Uterus (tissue), 4 donors: ENCODE results near the gene ARPC2. TPM values are rescaled to one million over a fixed set of nuclear protein-coding genes. Genes with fewer than 3 reads are reported as not detected.
A peak's percentile ranks its signal among the peaks of the same experiment; 100 is the strongest.

Experiments used
- DNase-seq, 2 donors: peaks; one replicate each; pipeline ENCODE4 v3.0.0-alpha.2; 2019 to 2020
- H3K27ac ChIP-seq, 2 donors: fragments of 200-600 bp; sonication (generic); 1 replicate in 1 of 2; 2 replicates in 1 of 2; pipeline ENCODE4 v1.5.1; 2016 to 2018
- H3K27me3 ChIP-seq, 2 donors: fragments of 200-600 bp; sonication (generic); one replicate each; pipeline ENCODE4 v1.5.1; 2018 to 2019; ENCODE audit warnings: control low read depth in 1 of 2
- H3K36me3 ChIP-seq, 2 donors: fragments of 200-600 bp; sonication (generic); one replicate each; pipeline ENCODE4 v1.5.1; 2019; ENCODE audit warnings: control low read depth in 1 of 2
- H3K4me1 ChIP-seq, 2 donors: fragments of 200-600 bp; sonication (generic); one replicate each; pipeline ENCODE4 v1.5.1; 2018 to 2019; ENCODE audit warnings: control low read depth in 1 of 2
- H3K4me3 ChIP-seq, 2 donors: fragments of 200-600 bp; sonication (generic); 1 replicate in 1 of 2; 2 replicates in 1 of 2; pipeline ENCODE4 v1.5.1; 2018 to 2019; ENCODE audit warnings: mild to moderate bottlenecking in 1 of 2
- H3K9me3 ChIP-seq, 2 donors: fragments of 200-600 bp; sonication (generic); one replicate each; pipeline ENCODE4 v1.5.1; 2019; ENCODE audit warnings: control low read depth in 1 of 2
- CTCF ChIP-seq, 4 experiments: fragments of 200-600 bp in 2 of 4; fragments of 450-650 bp in 2 of 4; sonication (generic) in 2 of 4; IDR thresholded peaks; one replicate each; pipeline ENCODE4 v1.5.1; 2016 to 2019; ENCODE audit warnings: antibody characterized with exemption in 4 of 4, mild to moderate bottlenecking in 2 of 4, moderate library complexity in 1 of 4
- POLR2A ChIP-seq, 2 donors: fragments of 450-650 bp; IDR thresholded peaks; one replicate each; pipeline ENCODE4 v1.6.1; 2016; ENCODE audit warnings: antibody characterized with exemption in 2 of 2, mild to moderate bottlenecking in 1 of 2, moderate library complexity in 1 of 2
- intact Hi-C: fragments of 100-400 bp; cut with DNase I; formaldehyde crosslinking; loops from one replicate; pipeline ENCODE4 v1.15.1; 2023; ENCODE audit warnings: low total_unique reads
- total RNA-seq, 4 donors: library from RNA; depleted of rRNA in 3 of 4; stranded (reverse); fragments of >200 nt in 3 of 4; gene quantifications; one replicate each; pipeline versions ENCODE4 v1.1.0 to v1.2.4, GENCODE V29; 2014 to 2023
- donor health status: DM: yes; HTN: yes; CAD: no.

The ARPC2 gene
- total RNA-seq, 4 donors from 2014 or later: 87.9 to 162 (median 159) TPM

GRCh38 chr2:218291318-218292047 lies 74.5 kb downstream of the ARPC2 start:
- peaks cover 5 to 26% of the 10 kb centered on the region in 2 donors for H3K4me1 ChIP-seq
- DNase-seq: no peak
- TF ChIP-seq CTCF (IDR thresholded peaks at IDR 0.05) (no peak), POLR2A (IDR thresholded peaks at IDR 0.05) (no peak)
- H3K27me3 ChIP-seq: no peaks in the 10 kb centered on the region
- no peaks in the 10 kb centered on the region for H3K9me3 ChIP-seq
- H3K4me3 ChIP-seq: peak overlapping the region; percentile 84 to 97
- H3K36me3 ChIP-seq: no peaks in the 10 kb centered on the region
- intact Hi-C loops: loop anchor here (10.0 kb wide), 1 partner anchor 103 kb away; the partner anchor contains the start of gene CTDSP1
- peak overlapping the region; percentile 98 to 100 for H3K27ac ChIP-seq

GRCh38 chr2:218292048-218293014 lies 75.3 kb downstream of the ARPC2 start, which contains the start of gene TMBIM1:
Gene TMBIM1 (minus strand): TSS chr2:218292503. CDS start chr2:218282141, 10,362 bp downstream.
- Histone ChIP-seq H3K27me3 (no peaks in the 10 kb centered on the region), H3K4me1 (peaks cover 5 to 24% of the 10 kb centered on the region in 2 donors), H3K4me3 (peak within 1 kb of the TSS; percentile 84 to 97), H3K27ac (peak within 1 kb of the TSS; percentile 98 to 100), H3K36me3 (no peaks in the 10 kb centered on the region), H3K9me3 (no peaks in the 10 kb centered on the region)
- peak; percentile 75 to 86 for DNase-seq
- intact Hi-C loops: loop anchor here (10.0 kb wide), 1 partner anchor 102 kb away; the partner anchor contains the start of gene CTDSP1
- TF ChIP-seq CTCF (IDR thresholded peaks at IDR 0.05) (peak; percentile 66 to 96 (median 94)), POLR2A (IDR thresholded peaks at IDR 0.05) (peak; percentile 88)

GRCh38 chr2:218293715-218294429 lies 76.9 kb downstream of the ARPC2 start:
- H3K36me3 ChIP-seq: no peaks in the 10 kb centered on the region
- TF ChIP-seq CTCF (IDR thresholded peaks at IDR 0.05) (no peak), POLR2A (IDR thresholded peaks at IDR 0.05) (no peak)
- no peaks in the 10 kb centered on the region for H3K9me3 ChIP-seq
- H3K4me1 ChIP-seq: peaks cover 5 to 20% of the 10 kb centered on the region in 2 donors
- DNase-seq: no peak
- H3K27me3 ChIP-seq: no peaks in the 10 kb centered on the region
- no peak overlapping the region for H3K4me3 ChIP-seq
- intact Hi-C loops: loop anchor here (10.0 kb wide), 1 partner anchor 101 kb away; the partner anchor contains the start of gene CTDSP1
- H3K27ac ChIP-seq: peak overlapping the region in 1 of 2 donors; percentile 98

GRCh38 chr2:218294430-218295022 lies 77.5 kb downstream of the ARPC2 start:
- TF ChIP-seq POLR2A (IDR thresholded peaks at IDR 0.05): no peak
- no peak for TF ChIP-seq CTCF (IDR thresholded peaks at IDR 0.05)
- H3K9me3 ChIP-seq: no peaks in the 10 kb centered on the region
- H3K27me3 ChIP-seq: no peaks in the 10 kb centered on the region
- H3K4me1 ChIP-seq: peaks cover 5 to 16% of the 10 kb centered on the region in 2 donors
- DNase-seq: no peak
- H3K27ac ChIP-seq: no peak overlapping the region
- H3K36me3 ChIP-seq: no peaks in the 10 kb centered on the region
- no peak overlapping the region for H3K4me3 ChIP-seq
- intact Hi-C loops: loop anchor here (10.0 kb wide), 1 partner anchor 100 kb away; the partner anchor contains the start of gene CTDSP1
